Progenitor cell of endocrine pancreas (in vitro differentiated cells): Measurements from ENCODE around the gene SLC22A31. TPM values are rescaled to one million over a fixed set of nuclear protein-coding genes. Genes with fewer than 3 reads are reported as not detected.
A peak's percentile ranks its signal among the peaks of the same experiment; 100 is the strongest.
"Not testable (repeated sequence)": the region's sequence is repeated elsewhere in the genome, so short reads cannot be mapped to it uniquely, and the experiment has no call there.

ENCODE experiments used
- DNase-seq: peaks from one replicate; pipeline ENCODE4 v3.0.0; 2021; ENCODE audit warnings: low spot score; ENCODE audit not compliant: unreplicated experiment
- H3K27ac Mint-ChIP-seq: 2 replicates; pipeline ENCODE4 v1.8.0; 2021; ENCODE audit warnings: mild to moderate bottlenecking, moderate library complexity, mixed read lengths
- H3K27me3 Mint-ChIP-seq: 2 replicates; pipeline ENCODE4 v1.8.0; 2021; ENCODE audit warnings: mixed read lengths
- H3K36me3 Mint-ChIP-seq: 2 replicates; pipeline ENCODE4 v1.8.0; 2022; ENCODE audit warnings: mixed read lengths; ENCODE audit not compliant: insufficient read depth
- H3K4me1 Mint-ChIP-seq: 2 replicates; pipeline ENCODE4 v1.8.0; 2021; ENCODE audit warnings: low read depth, mixed read lengths
- H3K4me3 Mint-ChIP-seq: 2 replicates; pipeline ENCODE4 v1.8.0; 2021; ENCODE audit warnings: low read depth, mild to moderate bottlenecking, moderate library complexity, mixed read lengths
- H3K9me3 Mint-ChIP-seq: 2 replicates; pipeline ENCODE4 v1.8.0; 2021; ENCODE audit warnings: low read depth, mixed read lengths
- long read RNA-seq: library from polyadenylated mRNA; unstranded; transcript quantifications from one replicate; pipeline ENCODE4 v2.0.0, GENCODE V29; 2020
- total RNA-seq: library from RNA; stranded (reverse); gene quantifications from 2 replicates; pipeline ENCODE4 v1.2.1, GENCODE V29; 2021
- TF ChIP-seq, protein P1 (sequence below): fragments of 200-600 bp; sonication (generic); IDR thresholded peaks from one replicate; pipeline ENCODE4 v1.5.0; 2021; ENCODE audit warnings: antibody characterized with exemption, mild to moderate bottlenecking; ENCODE audit not compliant: unreplicated experiment

Gene SLC22A31
- 6.9 and 10.3 TPM in 2 replicates for total RNA-seq
- long read RNA-seq: 0 reads

DNA sequence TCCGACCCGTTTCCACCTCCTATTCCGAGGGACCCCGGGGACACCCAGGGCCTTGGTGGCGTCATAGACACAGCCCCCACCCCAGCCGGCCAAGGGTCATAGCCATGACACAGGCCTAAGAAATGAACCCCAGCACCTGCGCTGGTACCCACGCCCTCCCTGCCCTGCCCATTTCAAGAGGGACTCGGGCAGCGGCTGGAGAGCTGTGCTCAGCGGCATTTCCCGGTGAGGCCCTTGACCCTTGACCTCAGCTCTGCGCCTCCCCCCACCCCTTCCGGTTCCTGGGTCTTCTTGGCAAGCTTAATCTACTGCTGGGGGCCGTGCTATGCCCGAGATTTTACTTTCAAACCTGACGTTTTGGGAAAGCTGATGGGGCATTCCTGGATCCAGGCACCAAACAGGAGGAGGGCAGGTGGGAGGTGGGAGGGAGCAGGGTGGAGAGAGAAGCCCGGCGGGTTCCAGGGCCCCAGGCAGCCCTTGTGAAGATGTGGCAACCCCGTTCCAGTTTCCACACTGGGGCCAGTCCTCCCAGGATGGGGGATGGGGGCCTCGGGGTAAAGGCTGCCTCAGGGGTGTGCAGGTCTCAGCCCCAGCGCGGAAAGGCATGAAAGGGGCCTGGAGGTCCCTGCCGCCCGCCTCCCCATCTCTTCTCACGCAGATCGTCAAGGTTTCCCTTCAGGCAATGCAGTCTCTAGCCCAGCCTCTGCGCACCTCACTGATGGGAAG, at the start of gene SLC22A31:
Gene SLC22A31 (minus strand): TSS at position 414 of the 726 bp plus-strand sequence. CDS start 36 bp downstream, at position 378.
- Mint-ChIP-seq H3K9me3 (peaks cover 5% of the 10 kb centered on the region), H3K27me3 (peaks cover 41% of the 10 kb centered on the region), H3K36me3 (peaks cover 1% of the 10 kb centered on the region), H3K27ac (no peak within 1 kb of the TSS), H3K4me1 (peaks cover 4% of the 10 kb centered on the region), H3K4me3 (peak within 1 kb of the TSS; percentile 51)
- TF ChIP-seq, protein P1, sequence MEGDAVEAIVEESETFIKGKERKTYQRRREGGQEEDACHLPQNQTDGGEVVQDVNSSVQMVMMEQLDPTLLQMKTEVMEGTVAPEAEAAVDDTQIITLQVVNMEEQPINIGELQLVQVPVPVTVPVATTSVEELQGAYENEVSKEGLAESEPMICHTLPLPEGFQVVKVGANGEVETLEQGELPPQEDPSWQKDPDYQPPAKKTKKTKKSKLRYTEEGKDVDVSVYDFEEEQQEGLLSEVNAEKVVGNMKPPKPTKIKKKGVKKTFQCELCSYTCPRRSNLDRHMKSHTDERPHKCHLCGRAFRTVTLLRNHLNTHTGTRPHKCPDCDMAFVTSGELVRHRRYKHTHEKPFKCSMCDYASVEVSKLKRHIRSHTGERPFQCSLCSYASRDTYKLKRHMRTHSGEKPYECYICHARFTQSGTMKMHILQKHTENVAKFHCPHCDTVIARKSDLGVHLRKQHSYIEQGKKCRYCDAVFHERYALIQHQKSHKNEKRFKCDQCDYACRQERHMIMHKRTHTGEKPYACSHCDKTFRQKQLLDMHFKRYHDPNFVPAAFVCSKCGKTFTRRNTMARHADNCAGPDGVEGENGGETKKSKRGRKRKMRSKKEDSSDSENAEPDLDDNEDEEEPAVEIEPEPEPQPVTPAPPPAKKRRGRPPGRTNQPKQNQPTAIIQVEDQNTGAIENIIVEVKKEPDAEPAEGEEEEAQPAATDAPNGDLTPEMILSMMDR: no peak
- DNase-seq: no peak

DNA sequence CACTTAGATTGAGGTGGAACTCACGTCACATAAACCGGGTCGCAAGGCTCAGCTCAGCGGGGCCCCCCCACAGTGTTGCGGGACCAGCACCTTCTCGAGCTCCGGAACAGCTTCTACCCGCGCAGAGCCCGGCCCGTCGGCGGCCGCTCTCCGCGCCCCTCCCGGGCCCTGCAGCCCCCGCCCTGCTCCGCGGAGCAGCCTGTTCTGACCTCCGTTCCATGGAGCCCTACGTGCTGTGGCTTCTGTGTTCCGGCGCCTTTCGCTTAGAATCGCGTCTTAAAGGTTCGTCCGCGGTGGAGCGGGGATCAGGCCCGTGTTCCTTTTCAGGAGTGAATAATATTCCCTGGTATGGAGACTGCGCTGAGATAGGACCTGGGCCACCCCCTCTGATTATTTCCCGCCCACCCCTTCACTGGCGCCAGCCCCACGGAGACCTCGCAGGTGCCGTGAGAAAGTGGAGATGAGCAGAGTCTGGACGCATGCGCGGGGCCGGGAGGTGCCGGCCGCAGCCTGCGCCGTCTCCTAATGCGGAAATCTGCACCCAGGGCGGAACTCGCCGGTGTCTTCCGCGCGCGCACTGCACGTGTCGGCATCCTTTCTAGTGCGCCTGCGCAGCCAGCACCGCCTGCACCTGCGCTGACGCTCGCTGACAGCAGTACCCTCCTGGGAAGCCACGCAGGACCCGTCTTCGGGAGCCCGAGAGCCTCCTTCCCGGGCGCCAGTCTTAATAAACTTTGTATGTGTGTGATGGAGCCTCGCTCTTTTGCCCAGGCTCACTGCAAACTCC, 48.1 kb upstream of the SLC22A31 start:
- peaks cover 3% of the 10 kb centered on the region for H3K27me3 Mint-ChIP-seq
- TF ChIP-seq, protein P1: no peak
- H3K27ac Mint-ChIP-seq: no peak overlapping the region
- peaks cover 4% of the 10 kb centered on the region for H3K9me3 Mint-ChIP-seq
- peaks cover 2% of the 10 kb centered on the region for H3K36me3 Mint-ChIP-seq
- DNase-seq: no peak
- H3K4me3 Mint-ChIP-seq: peak overlapping the region; percentile 68
- no peaks in the 10 kb centered on the region for H3K4me1 Mint-ChIP-seq

DNA sequence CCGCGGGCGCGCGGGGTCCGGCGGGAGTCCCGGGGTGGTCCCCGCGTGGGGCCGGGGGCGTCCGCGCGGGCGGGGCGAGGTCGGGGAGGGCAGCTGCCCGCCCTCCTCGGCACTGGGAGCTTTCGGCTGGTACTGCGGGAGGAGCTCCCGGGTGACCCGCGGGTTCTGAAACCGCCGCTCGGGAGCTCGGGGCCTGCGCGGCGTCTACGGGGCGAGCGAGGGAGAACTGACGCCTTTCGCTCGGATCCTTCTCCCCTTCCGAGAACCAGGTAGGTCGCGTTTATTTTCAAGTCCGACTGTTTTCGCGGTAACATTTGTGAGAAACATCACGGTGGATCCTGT, 47.4 kb upstream of the SLC22A31 start:
- H3K9me3 Mint-ChIP-seq, H3K36me3 Mint-ChIP-seq, DNase-seq, H3K27me3 Mint-ChIP-seq, H3K27ac Mint-ChIP-seq, H3K4me1 Mint-ChIP-seq: not testable (repeated sequence)
- peak overlapping the region; percentile 68 for H3K4me3 Mint-ChIP-seq

DNA sequence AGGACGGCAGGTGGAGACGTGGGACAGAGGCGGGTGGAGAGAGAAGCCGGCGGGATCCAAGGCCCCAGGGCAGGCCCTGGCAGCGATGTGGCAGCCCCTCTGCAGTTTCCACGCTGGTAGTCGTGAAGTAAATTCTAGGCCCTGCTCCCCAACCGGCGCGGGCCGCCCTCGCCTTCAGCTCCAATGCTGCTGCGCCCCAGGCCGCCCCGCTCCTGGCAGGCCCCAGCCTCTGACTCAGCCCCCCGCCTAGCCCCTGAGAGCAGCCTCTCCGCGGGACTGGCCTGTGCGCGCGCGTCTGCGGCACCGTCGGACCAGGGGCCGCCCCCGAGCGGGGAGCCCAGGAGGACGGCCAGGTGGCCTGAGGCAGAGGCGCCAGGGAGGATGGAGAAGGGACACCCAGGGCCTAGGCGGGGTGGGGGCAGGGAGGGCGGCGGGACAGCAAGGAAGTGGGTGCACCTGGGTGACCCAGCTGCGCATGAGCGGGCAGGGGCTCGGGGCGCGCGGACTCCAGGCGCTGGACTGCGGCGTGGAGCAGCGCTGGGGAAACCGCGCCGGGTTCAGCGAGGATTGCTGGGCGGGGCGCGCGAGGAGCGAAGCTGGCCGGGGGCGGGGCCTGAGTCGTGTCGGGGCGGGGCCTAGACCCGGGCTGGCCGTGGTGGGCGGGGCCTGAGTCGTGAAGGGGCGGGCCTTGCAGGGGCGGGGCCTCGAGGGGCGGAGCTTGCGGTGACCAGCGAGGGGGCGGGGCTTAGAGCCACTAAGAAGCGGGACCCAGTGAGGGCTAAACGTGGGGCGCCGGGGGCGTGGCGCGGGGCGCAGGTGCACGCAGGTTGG, 46.8 kb upstream of the SLC22A31 start:
- Mint-ChIP-seq H3K27me3 (peaks cover 3% of the 10 kb centered on the region), H3K36me3 (peaks cover 2% of the 10 kb centered on the region), H3K4me3 (peak overlapping the region; percentile 68), H3K9me3 (peaks cover 4% of the 10 kb centered on the region), H3K4me1 (no peaks in the 10 kb centered on the region), H3K27ac (no peak overlapping the region)
- peak; percentile 92 for DNase-seq
- TF ChIP-seq, protein P1: no peak

DNA sequence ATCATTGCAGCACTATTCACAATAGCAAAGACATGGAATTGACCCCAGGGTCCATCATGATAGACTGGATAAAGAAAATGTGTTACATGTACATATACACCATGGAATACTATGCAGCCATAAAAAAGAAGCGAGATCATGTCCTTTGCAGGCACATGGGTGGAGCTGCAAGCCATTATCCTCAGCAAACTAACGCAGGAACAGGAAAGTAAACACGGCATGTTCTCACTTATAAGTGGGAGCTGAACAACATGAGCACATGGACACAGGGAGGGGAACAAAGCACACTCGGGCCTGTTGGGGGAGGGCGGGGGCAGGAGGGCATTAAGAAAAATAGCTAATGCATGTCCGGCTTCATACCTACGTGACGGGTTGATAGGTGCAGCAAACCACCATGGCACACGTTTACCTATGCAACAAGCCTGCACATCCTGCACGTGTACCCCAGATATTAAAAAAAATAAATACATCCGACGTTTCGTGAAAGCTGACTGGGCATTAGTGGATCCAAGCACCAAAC, 46.1 kb upstream of the SLC22A31 start:
- Mint-ChIP-seq H3K27me3 (peaks cover 3% of the 10 kb centered on the region), H3K27ac (no peak overlapping the region), H3K9me3 (peaks cover 4% of the 10 kb centered on the region), H3K4me1 (no peaks in the 10 kb centered on the region), H3K4me3 (peak overlapping the region; percentile 68), H3K36me3 (peaks cover 2% of the 10 kb centered on the region)
- TF ChIP-seq, protein P1: no peak
- no peak for DNase-seq
